ENCODE results near the gene JAKMIP1.
A peak's percentile ranks its signal among the peaks of the same experiment; 100 is the strongest.
"Not testable (repeated sequence)": the region's sequence is repeated elsewhere in the genome, so short reads cannot be mapped to it uniquely, and the experiment has no call there.

The JAKMIP1 gene

DNA sequence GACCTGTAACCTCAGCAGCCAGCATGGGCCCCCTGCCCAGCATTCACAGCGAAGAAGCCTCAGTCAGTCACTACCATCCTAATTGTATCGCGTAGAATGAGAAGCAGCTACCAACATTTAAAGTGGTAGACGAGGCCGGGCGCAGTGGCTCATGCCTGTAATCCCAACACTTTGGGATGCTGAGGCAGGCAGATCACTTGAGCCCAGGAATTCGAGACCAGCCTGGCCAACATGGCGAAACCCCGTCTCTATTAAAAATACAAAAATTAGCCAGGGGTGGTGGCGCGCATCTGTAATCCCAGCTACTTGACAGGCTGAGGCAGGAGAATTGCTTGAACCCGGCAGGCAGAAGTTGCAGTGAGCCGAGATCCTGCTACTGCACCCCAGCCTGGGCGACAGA is 59.3 kb downstream of the JAKMIP1 start:
- DNase-seq: not testable (repeated sequence)

DNA sequence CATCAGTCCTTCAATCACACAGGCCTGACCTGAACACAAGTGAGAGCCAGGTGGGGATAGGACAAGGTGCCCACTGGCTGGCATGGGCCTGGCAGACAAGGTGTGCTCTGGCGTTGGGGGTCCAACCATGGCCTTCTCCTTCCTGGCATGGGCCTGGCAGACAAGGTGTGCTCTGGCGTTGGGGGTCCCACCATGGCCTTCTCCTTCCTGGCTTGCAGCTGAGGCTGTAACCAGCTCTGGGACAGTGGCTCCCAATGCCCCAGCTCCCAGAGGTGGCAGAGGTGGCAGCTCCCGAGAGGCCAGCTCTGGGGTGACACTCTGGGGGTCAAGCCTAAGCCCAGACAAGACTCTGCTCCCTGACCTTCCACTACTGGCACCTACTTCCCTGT is 62.6 kb downstream of the JAKMIP1 start:
- no peak for DNase-seq

DNA sequence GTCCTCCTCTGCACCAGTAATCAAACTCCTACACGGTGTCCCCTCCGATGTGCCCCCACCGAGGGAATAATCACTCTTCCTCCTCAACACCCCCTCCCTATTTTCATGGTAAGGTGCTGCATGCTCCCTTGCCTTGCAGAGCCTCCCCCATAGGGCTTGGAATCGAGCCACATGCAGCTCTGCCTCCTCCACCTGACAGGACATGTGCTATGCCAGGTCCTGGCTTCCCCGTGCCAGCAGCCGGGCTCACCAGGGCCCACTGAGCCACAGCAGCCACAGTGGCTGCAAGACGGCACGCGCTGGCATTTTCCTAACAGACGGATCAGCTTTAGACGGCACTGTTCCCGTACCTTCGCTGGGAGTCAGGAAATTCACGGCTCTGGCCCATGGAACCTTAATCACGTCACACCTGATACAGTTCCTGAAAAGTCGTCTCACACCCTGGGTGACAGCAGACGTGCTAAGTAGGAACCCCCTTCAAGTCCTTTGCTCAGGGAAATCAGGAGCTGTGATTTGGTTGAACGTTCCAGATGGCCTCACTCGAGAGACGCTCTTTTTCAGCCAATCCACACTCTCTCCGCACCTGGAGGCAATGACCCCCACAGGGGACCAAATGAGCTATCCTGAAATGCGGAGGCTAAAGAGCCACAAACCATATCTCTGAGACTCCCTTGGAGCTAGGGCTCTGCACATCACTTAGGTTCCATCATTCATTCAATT is 63.2 kb downstream of the JAKMIP1 start:
- DNase-seq: no peak

DNA sequence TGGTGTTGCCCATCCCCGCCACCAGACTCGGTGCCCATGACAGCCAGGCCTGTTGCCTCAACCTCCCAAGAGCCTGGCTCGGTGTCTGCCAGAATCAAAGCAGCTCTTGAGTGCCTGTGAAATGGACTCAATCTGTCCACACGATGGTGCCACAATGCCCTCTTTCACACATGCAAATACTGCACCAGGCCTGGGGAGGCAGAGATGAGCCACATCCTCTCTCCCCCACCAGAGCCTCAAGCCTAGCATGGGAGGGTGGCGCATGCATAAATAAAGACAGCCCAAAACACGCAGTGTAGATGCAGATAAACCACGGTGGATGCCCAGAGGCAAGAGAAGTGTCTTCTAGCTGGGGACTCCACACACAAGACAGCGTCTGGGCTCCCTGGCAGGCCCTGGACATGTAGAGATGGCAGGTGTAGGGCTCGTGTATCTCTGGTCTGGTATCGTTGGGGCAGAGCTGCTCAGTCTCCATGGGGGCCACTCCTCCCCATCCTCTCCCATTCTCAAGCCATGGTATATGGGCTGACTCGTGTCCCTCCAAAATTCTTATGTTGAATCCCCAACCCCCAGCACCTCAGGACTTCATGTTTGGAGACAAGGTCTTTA is 65.6 kb downstream of the JAKMIP1 start:
- no peak for DNase-seq

DNA sequence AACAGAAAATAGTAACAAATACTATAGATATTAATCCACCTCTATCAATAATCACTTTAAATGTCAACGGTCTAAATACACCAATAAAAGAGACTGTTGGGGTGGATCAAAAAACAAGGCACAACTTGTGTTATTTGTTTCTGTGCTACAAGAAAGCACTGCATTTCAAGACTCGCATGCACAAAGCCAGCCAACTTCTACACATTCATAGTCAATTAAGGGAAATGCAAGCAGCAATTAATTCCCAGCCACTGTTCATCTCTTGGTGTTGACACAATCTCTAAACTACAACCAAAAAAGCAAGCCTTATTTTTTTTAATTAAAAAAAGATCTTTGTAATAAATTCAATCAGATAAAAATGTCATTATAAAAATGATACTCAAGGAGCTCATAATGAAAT is 67.6 kb downstream of the JAKMIP1 start:
- no peak for DNase-seq

DNA sequence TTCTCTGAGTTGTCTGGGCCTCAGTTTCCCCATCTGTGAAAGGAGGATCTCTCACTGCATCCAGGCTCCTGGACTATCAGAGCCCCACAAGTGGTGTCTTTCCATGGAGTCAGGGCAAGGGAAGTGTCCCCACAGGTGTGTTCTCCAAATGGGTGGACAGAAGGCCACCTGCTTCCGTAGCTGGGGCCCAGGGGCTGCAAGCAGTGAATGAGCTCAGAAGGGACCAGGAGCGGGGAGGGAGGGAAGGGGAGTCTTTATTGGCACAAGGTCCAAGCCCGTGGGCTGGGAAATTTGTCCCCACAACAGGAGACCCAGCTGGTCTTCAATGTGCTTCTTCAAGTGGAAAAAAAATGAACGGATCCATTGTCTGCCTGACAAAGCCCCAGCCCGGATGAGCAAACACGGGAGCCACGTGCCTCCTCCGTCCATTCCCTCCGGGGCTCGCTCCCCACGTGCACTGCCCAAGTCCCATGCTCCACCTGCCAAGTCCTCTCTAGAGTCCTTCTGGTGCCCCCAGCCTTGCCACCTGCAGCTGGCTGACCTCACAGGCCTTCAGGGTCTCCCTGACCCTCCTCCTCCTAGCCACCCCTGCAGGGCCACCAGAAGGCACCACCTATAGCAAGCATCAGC is 72.0 kb downstream of the JAKMIP1 start:
- peak; percentile 72 for DNase-seq

DNA sequence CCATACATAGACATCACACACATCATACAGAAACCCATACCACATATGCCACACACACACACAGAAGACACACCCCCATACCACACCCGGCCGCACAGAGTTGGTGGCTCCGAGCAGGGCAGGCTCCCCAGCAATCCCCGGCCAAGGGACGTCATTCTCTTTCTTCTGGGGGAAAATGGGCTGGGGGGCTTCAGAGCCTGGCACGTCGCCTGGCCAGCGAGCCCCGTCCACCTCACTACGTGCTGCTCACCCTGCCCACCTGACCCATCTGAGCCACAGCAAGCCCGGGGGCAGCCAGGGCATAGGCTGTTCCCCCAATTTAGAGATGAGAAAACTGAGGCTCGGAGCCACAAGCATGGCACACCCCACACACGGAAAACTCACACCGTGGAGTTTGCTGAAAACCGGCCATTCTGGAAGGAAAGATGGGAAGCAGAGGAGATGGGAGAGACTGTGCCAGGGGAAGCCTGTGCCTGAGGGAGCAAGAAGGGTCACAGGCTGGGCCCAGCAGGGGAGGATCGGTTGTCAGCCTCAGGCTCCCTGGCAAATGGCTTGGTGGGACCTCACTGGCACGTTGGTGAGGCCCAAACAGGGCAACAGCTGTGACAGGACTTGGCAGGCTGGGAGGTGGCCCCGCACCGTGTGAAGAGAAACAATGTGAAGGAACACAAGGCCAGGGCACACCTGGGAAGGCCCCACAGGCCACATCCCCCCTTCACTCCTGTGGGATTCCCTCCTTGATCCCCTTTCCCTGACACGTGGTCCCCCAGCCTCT is 73.2 kb downstream of the JAKMIP1 start:
- DNase-seq: no peak

DNA sequence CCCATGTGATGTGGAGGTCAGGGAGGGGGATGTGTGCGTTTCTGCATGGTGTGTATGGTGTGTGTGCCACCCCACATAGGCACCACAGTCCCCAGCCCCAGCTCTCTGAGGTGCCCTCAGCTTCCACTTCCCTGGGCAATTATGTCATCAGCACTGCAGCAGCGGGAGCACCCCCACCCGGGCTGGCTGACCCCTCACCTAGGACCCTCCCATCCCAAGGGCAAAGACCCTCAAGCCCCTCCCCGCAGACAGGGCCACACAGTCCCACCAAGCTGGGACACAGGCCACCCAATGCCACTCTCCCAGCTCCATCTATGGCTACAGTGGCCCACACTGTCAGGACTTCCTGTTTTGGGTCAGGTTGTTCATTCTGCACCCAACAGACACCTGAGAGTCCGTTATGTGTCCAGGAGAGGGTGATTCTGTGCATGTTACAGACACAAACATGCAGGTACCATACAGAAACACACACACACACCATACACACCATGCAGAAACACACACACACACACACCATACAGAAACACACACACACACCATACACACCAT is 75.2 kb downstream of the JAKMIP1 start:
- DNase-seq: no peak

DNA sequence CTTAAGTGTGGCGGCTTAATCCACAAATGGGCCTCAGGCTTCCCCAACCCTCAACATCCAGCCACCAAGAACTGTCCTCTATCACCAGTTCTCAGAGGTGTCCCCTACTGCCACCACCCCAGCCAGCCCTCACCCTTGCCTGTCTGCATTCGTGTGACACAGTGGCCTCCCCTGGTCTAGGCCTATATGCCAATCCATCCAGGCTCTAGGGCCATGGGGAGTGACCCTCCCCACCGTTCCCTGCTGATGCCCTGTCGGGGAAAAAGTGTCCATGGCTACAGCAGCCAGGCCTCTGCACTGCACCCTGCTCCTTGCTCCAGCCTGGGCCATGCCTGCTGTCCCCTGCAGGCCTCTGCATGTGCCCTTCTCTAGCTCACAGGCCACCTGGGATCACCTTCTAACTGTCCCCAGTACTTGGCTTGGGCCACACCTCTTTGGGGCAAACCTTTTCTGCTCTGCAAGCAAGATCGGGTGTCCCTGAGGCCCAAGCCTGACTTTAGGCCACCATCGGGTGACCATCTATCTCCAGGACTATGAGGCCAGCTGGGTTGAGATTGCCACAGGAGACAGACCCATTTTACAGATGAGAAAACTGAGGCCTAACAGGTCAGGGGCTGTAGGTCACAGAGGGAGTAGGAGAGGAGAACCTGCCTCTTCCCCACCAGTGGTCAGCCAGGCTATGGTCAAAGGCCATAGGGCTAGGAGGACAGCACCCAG is 75.8 kb downstream of the JAKMIP1 start:
- no peak for DNase-seq

DNA sequence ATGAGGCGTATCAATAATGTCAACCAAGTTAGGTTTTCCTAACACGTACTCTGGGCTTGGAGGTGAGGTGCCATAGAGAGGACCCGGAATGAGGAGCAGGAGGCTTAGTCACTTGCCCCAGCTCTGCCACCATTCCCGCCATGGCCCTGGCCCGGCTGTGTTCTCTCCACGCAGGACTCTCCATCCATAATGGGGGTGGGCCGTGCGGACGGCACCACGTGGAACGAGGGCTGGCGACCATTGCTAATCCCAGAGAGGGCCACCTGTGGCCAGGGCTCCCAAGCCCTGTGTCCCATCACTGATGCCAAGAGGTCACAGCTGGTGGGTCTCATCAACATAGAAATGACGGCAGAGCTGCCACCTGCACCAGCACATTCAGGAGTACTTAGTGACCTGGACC is 76.4 kb downstream of the JAKMIP1 start:
- no peak for DNase-seq

DNA sequence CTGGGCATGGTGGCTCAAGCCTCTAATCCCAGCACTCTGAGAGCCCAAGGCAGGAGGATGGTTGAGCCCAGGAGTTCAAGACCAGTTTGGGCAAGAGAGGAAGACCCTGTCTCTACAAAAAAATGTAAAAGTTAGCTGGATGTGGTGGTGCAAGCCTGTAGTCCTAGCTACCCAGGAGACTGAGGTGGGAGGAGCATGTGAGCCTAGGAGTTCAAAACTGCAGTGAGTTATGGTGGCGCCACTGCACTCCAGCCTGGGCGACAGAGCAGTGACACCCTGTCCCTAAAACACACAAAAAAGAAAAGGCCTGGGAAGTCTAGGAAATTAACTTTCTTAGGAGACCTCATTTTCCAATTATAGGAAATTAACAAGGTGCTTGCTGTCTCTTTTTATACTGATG is 76.8 kb downstream of the JAKMIP1 start:
- no peak for DNase-seq

DNA sequence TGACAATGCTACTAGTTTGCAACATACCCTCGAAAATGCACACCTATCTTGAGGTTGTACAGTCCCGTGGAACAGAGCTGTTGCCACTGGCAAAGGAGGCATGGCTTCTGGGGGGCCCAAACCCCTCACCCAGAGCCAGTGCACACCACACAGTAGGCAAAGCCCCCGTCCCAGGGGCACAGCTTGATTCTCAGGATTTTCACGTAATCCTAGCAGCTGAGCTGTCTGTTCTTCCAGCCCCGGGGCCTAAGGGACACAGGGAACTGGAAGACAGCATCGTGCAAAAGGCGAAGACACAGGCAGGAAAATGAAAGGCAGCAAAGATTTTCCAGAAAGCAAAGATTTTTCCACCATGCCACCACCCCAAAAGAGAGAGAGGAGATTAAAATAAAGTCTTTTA is 77.2 kb downstream of the JAKMIP1 start:
- DNase-seq: no peak

DNA sequence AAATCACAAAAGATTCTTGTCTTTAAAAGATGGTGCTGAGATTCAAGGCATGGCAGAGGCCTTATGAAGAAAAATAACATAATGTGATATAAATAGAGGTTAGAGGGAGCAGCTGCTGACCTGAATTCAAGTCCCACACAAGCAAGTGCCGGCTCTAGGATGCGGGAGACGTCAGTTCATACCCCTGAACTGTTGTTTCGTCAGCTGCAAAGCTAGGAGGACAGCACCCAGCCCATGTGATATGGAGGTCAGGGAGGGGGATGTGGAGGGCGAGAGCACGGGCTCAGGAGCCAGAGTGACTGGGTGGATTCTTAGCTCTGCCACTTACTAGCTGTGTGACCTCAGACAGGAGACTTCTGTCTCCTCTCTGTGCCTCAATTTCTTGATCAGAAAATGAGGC is 77.9 kb downstream of the JAKMIP1 start:
- DNase-seq: no peak

DNA sequence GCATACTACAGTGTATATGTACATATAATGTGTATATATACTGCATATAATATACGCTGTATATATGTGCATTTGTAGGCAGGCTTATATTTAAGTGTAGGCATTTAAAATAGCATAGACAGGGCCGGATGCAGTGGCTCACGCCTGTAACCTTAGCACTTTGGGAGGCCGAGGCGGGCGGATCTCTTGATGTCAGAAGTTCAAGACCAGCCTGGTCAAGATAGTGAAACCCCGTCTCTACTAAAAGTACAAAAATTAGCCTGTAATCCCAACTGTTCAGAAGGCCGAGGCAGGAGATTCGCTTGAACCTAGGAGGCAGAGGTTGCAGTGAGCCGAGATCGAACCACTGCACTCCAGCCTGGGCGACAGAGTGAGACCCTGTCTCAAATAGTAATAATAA is 78.4 kb downstream of the JAKMIP1 start:
- no peak for DNase-seq

DNA sequence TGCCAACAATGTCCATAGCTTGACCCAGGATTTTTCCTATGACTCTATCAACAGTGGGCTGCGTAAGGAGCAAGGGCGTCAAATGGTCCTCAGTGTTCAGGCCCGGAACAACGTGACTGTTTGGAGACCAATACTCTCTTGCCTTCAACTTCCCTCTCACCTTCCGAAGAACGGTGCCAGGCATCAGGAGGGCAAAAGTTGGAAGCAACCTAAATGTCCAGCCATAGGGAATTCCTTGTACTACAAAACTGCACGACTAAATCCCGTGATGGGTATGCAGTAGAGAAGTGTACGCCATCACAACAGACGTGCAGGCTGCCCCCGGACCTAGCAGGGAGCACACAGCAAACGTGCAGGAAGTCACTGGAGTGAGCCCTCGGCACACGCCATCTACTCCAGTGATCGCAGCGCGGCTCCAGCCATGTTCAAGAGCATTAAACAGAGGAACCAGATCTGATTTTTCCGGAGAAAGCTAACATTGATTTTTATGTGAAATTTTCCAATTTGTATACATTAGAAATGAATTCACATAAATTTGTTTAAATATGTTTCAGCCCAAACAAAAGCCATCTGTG is 79.0 kb downstream of the JAKMIP1 start:
- DNase-seq: no peak

DNA sequence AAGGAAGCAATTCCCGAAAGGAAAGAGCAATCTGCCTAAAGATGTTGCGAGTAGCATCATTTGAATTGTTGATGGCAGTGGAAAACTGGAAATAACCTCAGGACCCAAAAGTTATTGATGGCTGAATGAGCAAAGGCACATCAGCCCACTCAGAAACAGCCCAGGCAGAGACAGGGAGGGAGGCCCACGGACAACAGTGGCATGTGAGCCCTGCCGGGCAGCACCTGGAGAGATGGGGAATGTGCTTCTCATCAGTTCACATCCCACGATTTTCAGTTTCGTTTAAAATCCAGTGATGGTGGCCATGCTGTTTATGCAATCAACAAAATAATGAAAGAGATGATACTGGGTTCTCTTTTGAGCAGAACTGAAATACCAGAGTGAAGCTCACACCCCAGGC is 80.0 kb downstream of the JAKMIP1 start:
- DNase-seq: no peak

DNA sequence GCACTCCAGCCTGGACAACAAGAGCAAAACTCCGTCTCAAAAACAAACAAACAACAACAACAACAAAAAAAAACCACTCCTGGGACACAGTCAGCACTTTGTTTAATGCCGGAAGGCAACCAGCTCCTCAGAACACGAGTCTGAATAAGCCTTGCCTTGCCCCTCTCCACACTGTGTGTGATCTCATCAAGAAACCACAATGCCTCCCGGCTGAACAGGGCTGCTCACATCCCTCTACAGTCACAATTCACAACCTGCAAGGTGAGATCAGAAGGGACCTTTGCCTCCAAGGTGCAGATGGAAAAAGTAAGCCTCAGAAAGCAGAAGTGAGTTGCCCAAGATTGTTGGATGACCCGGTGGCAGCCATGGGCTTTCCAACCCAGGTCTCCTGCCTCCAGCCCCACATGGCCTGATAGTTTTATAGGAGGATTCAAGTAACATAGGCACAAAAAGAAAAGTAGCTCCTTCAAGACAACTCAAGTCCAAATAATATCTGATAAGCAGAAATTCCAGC is 80.8 kb downstream of the JAKMIP1 start:
- DNase-seq: no peak

DNA sequence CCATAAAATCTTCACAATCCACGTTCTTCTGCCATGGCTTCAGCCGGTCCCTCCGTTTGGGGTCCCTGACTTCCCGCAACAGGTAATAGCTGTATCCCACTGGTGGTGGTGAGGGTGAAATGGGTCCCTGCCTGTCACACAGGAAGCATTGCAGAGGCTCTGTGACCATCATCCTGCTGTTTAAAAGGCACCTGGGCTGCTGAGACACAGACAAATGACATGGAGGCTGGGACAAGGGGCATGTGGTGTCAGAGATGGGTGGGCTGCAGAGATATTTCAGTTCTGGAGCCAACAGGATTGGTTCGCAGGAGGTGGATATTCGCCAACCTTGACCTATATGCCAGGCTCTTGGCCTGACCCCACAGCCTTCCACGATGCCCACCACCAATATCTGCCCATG is 82.1 kb downstream of the JAKMIP1 start:
- no peak for DNase-seq

DNA sequence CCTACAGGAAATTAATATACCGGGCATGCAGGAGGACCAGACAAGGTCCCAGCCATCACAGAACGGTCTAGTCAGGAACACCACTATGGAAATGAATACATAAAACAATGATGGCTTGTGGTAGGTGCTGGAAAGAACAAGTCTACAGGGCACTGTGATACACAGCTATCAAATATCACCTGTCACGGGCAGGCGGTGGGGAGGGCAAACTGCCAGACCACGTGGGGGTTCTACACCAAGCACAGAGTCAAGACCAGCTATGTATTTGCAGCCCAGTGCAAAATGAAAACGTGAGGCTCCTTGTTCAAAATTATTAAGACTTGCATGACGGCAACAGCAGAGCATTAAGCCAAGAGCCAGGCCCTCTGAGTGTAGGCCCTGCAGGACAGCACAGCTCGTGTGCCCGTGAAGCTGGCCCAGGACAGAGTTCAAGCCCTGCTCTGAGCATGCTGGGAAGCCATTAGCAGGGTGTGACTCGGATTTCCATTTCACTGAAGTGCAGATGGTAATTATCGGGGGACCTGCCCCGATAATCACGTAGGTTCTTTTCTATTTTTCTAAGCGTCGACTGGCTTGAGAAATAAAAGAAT is 83.6 kb downstream of the JAKMIP1 start:
- peak; percentile 59 for DNase-seq

DNA sequence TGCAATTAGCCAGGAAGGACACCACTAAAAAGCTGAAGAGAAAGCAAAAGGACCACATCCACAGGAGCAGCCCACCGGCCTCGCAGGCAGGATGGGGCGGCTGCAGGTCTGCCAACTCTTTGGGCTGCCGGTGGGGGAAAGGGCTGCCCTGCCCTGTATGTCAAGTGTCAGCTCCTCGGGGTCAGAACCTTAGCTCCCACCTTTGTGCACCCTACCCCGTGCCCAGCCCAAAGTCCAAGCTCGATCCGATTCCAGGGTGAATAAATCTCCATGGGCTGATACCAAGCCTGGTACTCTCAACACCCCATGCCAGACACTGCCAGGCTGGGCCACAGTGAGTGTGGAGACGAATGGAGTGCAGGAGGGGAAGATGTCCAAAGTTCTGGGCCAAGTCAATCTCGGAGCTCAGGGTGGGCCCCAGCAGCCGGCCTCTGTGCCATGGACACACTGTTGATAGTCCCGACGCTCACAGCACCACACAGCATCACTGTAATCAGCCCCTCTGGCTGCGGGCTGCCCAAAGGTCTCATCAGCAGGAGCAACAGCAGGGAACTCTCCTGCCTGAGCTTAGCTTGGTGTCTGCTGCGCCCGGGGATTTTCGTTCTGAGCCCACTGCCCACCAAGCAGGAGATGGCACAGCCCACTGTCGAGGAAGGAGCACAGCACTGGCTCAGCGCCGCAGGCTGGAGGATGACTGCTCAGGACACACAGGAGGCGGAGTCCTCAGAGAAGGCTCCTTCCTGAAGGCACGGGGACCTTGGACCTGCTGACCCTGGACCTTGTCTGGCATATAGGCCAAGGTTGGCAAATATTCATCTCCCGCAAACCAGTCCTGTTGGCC is 84.4 kb downstream of the JAKMIP1 start:
- no peak for DNase-seq

DNA sequence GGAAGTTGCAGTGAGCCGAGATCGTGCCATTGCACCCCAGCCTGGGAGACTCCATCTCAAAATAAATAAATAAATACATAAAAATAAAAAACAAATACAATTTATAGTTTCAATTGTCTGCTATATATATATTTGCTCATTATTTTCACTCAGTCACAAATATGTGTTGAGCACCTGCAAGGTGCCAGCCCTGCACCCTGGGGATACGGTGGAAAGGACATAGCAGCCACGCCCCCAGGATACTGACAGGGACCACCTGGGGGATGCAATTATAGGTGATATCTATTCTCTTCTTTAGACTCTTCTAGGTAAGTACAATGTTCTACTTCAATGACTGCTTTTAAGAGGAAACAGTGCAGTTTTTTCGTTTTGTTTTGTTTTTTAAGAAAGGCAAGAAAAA is 85.0 kb downstream of the JAKMIP1 start:
- no peak for DNase-seq
